Endothelial cell (in vitro differentiated cells): ENCODE data around the gene NKD1. TPM values are rescaled to one million over a fixed set of nuclear protein-coding genes. Genes with fewer than 3 reads are reported as not detected.

Experiments used
- DNase-seq: peaks from one replicate; pipeline ENCODE4 v3.0.0; 2021; ENCODE audit warnings: low spot score
- H3K27ac Mint-ChIP-seq: one replicate; pipeline ENCODE4 v1.8.0; 2021; ENCODE audit warnings: mixed read lengths, inconsistent platforms; ENCODE audit not compliant: unreplicated experiment
- H3K27me3 Mint-ChIP-seq: one replicate; pipeline ENCODE4 v1.8.0; 2021; ENCODE audit warnings: mild to moderate bottlenecking, moderate library complexity, mixed read lengths, inconsistent platforms; ENCODE audit not compliant: unreplicated experiment
- H3K36me3 Mint-ChIP-seq: one replicate; pipeline ENCODE4 v1.8.0; 2021; ENCODE audit warnings: mild to moderate bottlenecking, low read depth, mixed read lengths, inconsistent platforms; ENCODE audit not compliant: unreplicated experiment
- H3K4me1 Mint-ChIP-seq: one replicate; pipeline ENCODE4 v1.8.0; 2021; ENCODE audit warnings: mild to moderate bottlenecking, mixed read lengths, inconsistent platforms; ENCODE audit not compliant: unreplicated experiment
- H3K4me3 Mint-ChIP-seq: one replicate; pipeline ENCODE4 v1.8.0; 2021; ENCODE audit warnings: mild to moderate bottlenecking, mixed read lengths, inconsistent platforms; ENCODE audit not compliant: unreplicated experiment
- H3K9me3 Mint-ChIP-seq: one replicate; pipeline ENCODE4 v1.8.0; 2021; ENCODE audit warnings: mixed read lengths, inconsistent platforms; ENCODE audit not compliant: unreplicated experiment
- total RNA-seq: library from RNA; stranded (reverse); fragmentation: NEBNext Ultra II Directional; extraction: Animal tissue kit (Norgen Biotek cat#: 25700); gene quantifications from one replicate; pipeline ENCODE4 v1.2.1, GENCODE V29; 2021; ENCODE audit not compliant: unreplicated experiment
- TF ChIP-seq, protein P1 (sequence below): fragments of 200-600 bp; sonication (generic); IDR thresholded peaks from one replicate; pipeline ENCODE4 v1.5.0; 2021; ENCODE audit warnings: antibody characterized with exemption; ENCODE audit not compliant: unreplicated experiment

Gene NKD1
- total RNA-seq, 1 donor from 2014 or later = 2.4 TPM

DNA sequence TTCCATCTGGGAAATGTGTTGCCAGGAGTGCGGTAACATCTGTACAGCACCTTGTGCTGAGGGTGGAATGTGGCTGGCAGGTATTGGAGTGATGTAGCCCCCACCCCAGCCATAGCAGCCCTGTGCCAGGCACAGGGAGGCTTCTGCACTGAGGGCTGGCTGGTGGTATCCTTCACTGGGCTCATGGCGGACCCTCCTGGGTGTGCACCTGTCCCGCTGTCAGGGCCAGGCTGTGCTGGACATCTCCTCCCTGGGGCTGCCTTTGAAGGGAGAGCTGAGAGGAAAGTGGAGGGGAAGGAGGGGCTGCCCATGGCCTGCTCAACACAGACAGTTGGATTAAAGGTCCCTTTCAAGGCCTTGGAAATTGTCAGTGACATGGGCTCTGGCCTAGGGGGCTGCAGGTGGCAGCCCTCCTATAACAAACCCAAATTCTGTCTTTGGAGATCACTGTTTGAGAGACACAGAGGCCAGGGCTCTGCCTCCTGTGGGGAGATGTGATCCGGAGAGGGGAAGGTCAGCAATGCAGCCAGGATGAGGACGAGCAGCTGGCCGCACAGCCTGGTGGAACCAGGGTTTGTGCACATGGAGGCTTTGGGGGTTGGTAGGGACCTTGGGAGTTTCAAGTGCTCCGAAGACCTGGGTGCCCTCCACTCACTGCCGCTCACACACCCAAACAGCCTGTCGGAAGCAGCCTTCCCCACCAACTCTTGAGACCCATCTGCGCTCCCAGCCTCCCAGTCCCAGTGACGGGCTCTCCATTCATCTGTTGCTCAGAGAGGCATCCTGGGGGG is 22.8 kb downstream of the NKD1 start:
- Mint-ChIP-seq H3K4me3 (no peak overlapping the region), H3K4me1 (no peaks in the 10 kb centered on the region), H3K9me3 (no peaks in the 10 kb centered on the region), H3K36me3 (no peaks in the 10 kb centered on the region), H3K27ac (no peak overlapping the region), H3K27me3 (peaks cover 5% of the 10 kb centered on the region)
- TF ChIP-seq, protein P1, sequence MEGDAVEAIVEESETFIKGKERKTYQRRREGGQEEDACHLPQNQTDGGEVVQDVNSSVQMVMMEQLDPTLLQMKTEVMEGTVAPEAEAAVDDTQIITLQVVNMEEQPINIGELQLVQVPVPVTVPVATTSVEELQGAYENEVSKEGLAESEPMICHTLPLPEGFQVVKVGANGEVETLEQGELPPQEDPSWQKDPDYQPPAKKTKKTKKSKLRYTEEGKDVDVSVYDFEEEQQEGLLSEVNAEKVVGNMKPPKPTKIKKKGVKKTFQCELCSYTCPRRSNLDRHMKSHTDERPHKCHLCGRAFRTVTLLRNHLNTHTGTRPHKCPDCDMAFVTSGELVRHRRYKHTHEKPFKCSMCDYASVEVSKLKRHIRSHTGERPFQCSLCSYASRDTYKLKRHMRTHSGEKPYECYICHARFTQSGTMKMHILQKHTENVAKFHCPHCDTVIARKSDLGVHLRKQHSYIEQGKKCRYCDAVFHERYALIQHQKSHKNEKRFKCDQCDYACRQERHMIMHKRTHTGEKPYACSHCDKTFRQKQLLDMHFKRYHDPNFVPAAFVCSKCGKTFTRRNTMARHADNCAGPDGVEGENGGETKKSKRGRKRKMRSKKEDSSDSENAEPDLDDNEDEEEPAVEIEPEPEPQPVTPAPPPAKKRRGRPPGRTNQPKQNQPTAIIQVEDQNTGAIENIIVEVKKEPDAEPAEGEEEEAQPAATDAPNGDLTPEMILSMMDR = no peak
- no peak for DNase-seq

DNA sequence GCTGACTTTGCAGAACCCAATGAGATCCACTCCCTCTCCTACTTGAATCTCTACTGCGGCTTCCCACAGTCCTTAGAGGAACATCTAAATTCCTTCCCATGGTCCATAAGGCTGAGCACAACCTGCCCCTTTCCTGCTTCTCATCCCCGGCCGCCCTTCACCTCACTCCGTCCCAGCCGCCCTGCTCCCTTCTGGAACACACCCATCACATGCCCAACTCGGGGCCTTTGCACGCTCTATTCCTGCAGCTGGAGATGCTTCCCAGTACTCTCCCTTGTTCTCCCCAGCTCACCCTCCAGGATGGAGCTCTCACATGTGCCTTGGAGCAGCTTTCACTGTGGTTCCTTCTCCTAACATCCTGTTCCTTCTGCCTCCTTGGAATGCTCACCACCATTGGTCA is 23.6 kb downstream of the NKD1 start:
- Mint-ChIP-seq H3K9me3 (no peaks in the 10 kb centered on the region), H3K36me3 (no peaks in the 10 kb centered on the region), H3K27ac (peak overlapping the region; percentile 31), H3K4me3 (no peak overlapping the region), H3K27me3 (peaks cover 5% of the 10 kb centered on the region), H3K4me1 (no peaks in the 10 kb centered on the region)
- no peak for DNase-seq
- TF ChIP-seq, protein P1 = no peak

DNA sequence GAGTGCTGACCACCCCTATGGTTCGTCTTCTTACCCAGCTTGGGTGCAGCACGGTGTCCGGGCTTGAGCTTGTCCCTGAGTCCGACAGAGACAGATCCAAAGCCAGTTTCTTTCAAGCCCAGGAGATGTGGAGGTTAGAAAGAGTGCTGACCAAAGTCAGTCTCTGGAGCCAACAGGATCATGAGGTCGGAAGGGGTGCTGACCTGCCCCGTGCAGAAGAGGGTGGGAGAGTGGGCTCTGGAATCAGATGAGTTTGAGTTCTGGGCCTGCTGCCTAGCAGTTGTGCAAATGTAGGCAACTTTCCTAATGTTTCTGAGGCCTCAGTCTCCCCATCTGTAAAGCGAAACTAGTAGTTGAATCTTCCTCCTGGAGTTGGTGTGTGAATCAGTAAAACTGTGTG is 24.5 kb downstream of the NKD1 start:
- Mint-ChIP-seq H3K27me3 (peaks cover 5% of the 10 kb centered on the region), H3K9me3 (no peaks in the 10 kb centered on the region), H3K4me3 (no peak overlapping the region), H3K36me3 (no peaks in the 10 kb centered on the region), H3K4me1 (no peaks in the 10 kb centered on the region), H3K27ac (no peak overlapping the region)
- TF ChIP-seq, protein P1 = no peak
- no peak for DNase-seq

DNA sequence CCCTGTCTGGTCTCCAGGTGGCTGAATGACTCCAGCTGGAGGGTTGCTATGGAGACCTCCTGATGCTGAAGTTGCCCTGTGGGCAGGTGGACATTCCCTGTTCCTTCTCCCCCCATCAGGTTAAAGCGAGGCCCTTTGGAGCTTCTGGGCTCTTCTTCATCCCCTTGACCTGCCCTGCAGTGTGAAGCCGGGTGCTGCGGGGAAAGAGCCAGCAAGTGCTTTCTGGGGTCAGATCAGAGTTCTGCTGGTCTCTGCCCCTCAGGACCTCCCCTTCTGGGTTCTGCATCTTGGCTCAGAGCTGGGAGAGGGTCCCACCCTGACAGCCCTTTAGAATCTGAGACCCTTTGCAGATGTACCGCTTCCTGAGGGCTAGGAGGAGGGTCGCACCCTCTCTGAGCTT is 25.1 kb downstream of the NKD1 start:
- Mint-ChIP-seq H3K36me3 (no peaks in the 10 kb centered on the region), H3K27ac (no peak overlapping the region), H3K9me3 (no peaks in the 10 kb centered on the region), H3K4me1 (no peaks in the 10 kb centered on the region), H3K27me3 (peaks cover 5% of the 10 kb centered on the region), H3K4me3 (no peak overlapping the region)
- DNase-seq = no peak
- TF ChIP-seq, protein P1 = no peak

DNA sequence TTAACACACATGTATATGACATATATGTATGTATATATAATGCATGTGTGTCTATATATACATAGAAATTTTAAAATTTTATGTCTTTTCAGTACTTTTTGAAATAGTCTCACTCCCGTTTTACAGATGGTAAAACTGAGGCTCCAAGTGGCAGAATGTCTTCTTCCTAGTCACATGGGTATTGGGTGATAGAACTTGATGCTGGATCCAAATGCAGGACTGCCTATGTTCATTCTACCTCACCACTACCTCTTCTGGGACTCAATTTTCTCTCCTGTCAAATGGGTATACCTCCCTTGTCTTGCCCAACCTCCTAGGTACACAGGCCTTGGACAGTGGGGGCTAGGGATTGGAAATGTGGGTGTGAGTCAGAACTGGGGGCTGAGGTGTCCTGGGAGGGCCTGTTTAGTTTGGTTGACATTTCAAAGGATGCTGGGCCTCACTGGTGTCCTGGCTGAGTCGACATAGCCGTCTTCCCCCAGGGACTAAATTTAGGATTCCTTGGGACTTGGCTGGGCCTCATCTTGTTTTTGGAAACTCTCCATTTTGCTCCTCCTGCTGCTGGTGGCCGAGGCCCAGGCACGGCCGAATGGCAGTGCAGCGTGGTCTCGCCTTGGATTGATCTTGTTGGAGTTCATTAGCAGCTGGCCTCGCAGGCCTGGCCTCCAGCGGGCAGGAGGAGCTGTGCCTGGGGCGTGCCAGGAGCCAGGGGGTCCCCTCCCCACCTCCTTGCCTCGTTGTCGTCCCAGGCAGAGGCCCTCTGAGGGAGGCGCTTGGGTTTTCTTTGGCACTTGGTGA is 25.9 kb downstream of the NKD1 start:
- Mint-ChIP-seq H3K27ac (no peak overlapping the region), H3K27me3 (peaks cover 6% of the 10 kb centered on the region), H3K4me3 (no peak overlapping the region), H3K36me3 (no peaks in the 10 kb centered on the region), H3K4me1 (no peaks in the 10 kb centered on the region), H3K9me3 (no peaks in the 10 kb centered on the region)
- TF ChIP-seq, protein P1 = no peak
- DNase-seq = no peak
